Left lobe of liver (tissue), 2 donors: ENCODE measurements around the gene BMP8A. TPM values are rescaled to one million over a fixed set of nuclear protein-coding genes. Genes with fewer than 3 reads are reported as not detected.

Source experiments
- ATAC-seq: fragments of 200-7000 bp; cut with Tn5 transposase; one replicate; pipeline ENCODE4 v1.9.1; 2020; ENCODE audit warnings: mild to moderate bottlenecking, moderate library complexity
- DNase-seq: peaks from one replicate; pipeline ENCODE4 v3.0.0-alpha.2; 2020; ENCODE audit warnings: low spot score
- total RNA-seq: library from RNA; stranded (reverse); gene quantifications from one replicate; pipeline ENCODE4 v1.2.1, GENCODE V29; 2021
- donor health status: DM: no; HTN: no; CAD: no; lungs with moderate emphysema.
- donor health status: DM: no; HTN: yes; CAD: no.

BMP8A gene
- total RNA-seq, 1 donor from 2014 or later, result not detected

- ATAC-seq, result peak; percentile 24
- no peak for DNase-seq
These were observed 75.9 kb downstream of the BMP8A start for GRCh38 chr1:39567302-39567701.

- ATAC-seq, result peak; percentile 69
- DNase-seq, result no peak
These were observed 76.8 kb downstream of the BMP8A start for GRCh38 chr1:39568208-39568607.

GRCh38 chr1:39569034-39569433 is 77.6 kb downstream of the BMP8A start:
- ATAC-seq, result peak; percentile 13
- DNase-seq, result no peak

- DNase-seq (no peak), ATAC-seq (no peak)
These were observed 79.2 kb downstream of the BMP8A start for GRCh38 chr1:39570477-39571177.

GRCh38 chr1:39571178-39571483 is 79.7 kb downstream of the BMP8A start:
- DNase-seq, result no peak
- no peak for ATAC-seq

GRCh38 chr1:39572379-39573096 is 81.1 kb downstream of the BMP8A start:
- ATAC-seq, result no peak
- no peak for DNase-seq

GRCh38 chr1:39573097-39573465 is 81.6 kb downstream of the BMP8A start:
- ATAC-seq, result no peak
- no peak for DNase-seq

GRCh38 chr1:39573736-39574624 is 82.5 kb downstream of the BMP8A start:
- peak; percentile 3 for ATAC-seq
- no peak for DNase-seq

GRCh38 chr1:39574646-39575045 is 83.2 kb downstream of the BMP8A start:
- DNase-seq (no peak), ATAC-seq (peak; percentile 38)

Other genes with a start within 250 kb of the BMP8A start
- gene PABPC4, start 85.2 kb downstream of the BMP8A start, total RNA-seq, result 109 TPM
- 1.9 TPM for gene HEYL, start 148.0 kb downstream of the BMP8A start, total RNA-seq
- gene NT5C1A, start 180.5 kb downstream of the BMP8A start, total RNA-seq, result not detected
- gene HPCAL4, start 199.8 kb downstream of the BMP8A start, total RNA-seq, result 0.08 TPM
- 16.6 TPM for gene PPIE, start 247.2 kb downstream of the BMP8A start, total RNA-seq